Measurements from ENCODE around the gene DOK3.

The DOK3 gene

GRCh38 chr5:177483994-177484901 lies 25.4 kb downstream of the DOK3 start:
- no peak for DNase-seq (ENCODE audit: low spot score)

GRCh38 chr5:177483042-177483441 lies 26.6 kb downstream of the DOK3 start:
- DNase-seq (ENCODE audit: low spot score) = no peak

- DNase-seq (ENCODE audit: low spot score) = no peak
These were observed 27.2 kb downstream of the DOK3 start for GRCh38 chr5:177482359-177482795.

GRCh38 chr5:177479774-177480173 lies 29.9 kb downstream of the DOK3 start:
- DNase-seq (ENCODE audit: low spot score) = peak; percentile 55

- peak; percentile 41 for DNase-seq (ENCODE audit: low spot score)
These were observed 30.6 kb downstream of the DOK3 start for GRCh38 chr5:177478711-177479646.

GRCh38 chr5:177477701-177478477 lies 31.7 kb downstream of the DOK3 start:
- DNase-seq (ENCODE audit: low spot score) = peak; percentile 43

- DNase-seq (ENCODE audit: low spot score) = peak; percentile 60
These were observed 32.9 kb downstream of the DOK3 start for GRCh38 chr5:177476531-177477233.

- no peak for DNase-seq (ENCODE audit: low spot score)
These were observed 33.8 kb downstream of the DOK3 start for GRCh38 chr5:177475563-177476427.

GRCh38 chr5:177474846-177475562 lies 34.6 kb downstream of the DOK3 start:
- no peak for DNase-seq (ENCODE audit: low spot score)

GRCh38 chr5:177474002-177474476 lies 35.6 kb downstream of the DOK3 start:
- DNase-seq (ENCODE audit: low spot score) = no peak

- DNase-seq (ENCODE audit: low spot score) = no peak
These were observed 36.1 kb downstream of the DOK3 start, which contains the start of gene DBN1 for GRCh38 chr5:177473443-177474001. TSS of gene DBN1 (minus strand) at chr5:177473634. CDS start at chr5:177473521, 113 bp downstream.

GRCh38 chr5:177472460-177473442 lies 36.9 kb downstream of the DOK3 start:
- DNase-seq (ENCODE audit: low spot score) = no peak

GRCh38 chr5:177471610-177472356 lies 37.8 kb downstream of the DOK3 start:
- DNase-seq (ENCODE audit: low spot score) = no peak

GRCh38 chr5:177470759-177471536 lies 38.7 kb downstream of the DOK3 start:
- no peak for DNase-seq (ENCODE audit: low spot score)

GRCh38 chr5:177469750-177470525 lies 39.7 kb downstream of the DOK3 start:
- no peak for DNase-seq (ENCODE audit: low spot score)

Measured in cerebellar cortex (tissue), 1 donor.